SH-SY5Y (cell line): ENCODE data around the gene SGSM1.

Source experiments
- GATA2 ChIP-seq: IDR thresholded peaks from 2 replicates; pipeline ENCODE4 v1.6.1; 2011; ENCODE audit warnings: mild to moderate bottlenecking, low read depth, low read length
- GATA3 ChIP-seq: IDR thresholded peaks from 2 replicates; pipeline ENCODE4 v1.6.1; 2011; ENCODE audit warnings: low read depth, mild to moderate bottlenecking, low read length, moderate library complexity

DNA sequence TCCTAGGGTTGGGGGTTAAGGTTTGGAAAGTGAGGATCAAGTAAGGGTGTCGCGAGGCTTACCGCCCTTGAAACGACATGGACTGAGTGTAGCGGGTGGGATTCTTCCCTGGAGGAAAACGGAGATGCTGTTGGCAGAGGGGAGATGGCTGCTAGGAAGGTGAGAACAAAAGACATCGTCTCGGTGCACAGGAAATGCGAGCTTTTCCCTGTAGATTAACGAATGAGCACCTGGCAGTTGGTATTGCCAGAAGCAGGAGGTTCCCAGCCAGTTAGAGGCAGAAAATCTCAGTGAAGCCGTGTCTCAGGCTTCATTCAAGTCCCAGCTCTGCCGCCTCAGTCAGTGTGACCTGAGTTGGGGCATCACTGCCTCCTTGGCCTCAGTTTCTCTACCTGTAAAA, 141.9 kb downstream of the SGSM1 start:
- TF ChIP-seq GATA2 (no peak), GATA3 (no peak)
